GM18498 (cell line): ENCODE measurements around the gene RXRA.

Source experiments
- ATAC-seq: cut with Tn5 transposase; IDR thresholded peaks from one replicate; pipeline ENCODE4 v1.9.1; 2021; ENCODE audit warnings: mild to moderate bottlenecking, moderate library complexity; ENCODE audit not compliant: unreplicated experiment

The RXRA gene

GRCh38 chr9:134460206-134460605 lies 134.0 kb downstream of the RXRA start:
- ATAC-seq: no peak

- ATAC-seq: no peak
Measured at GRCh38 chr9:134460896-134461295, 134.6 kb downstream of the RXRA start.

GRCh38 chr9:134461426-134461982 lies 135.2 kb downstream of the RXRA start:
- no peak for ATAC-seq

GRCh38 chr9:134462318-134462717 lies 136.1 kb downstream of the RXRA start:
- no peak for ATAC-seq

- ATAC-seq: no peak
Measured at GRCh38 chr9:134463280-134463679, 137.0 kb downstream of the RXRA start.

GRCh38 chr9:134466869-134467616 lies 140.8 kb downstream of the RXRA start:
- no peak for ATAC-seq

- ATAC-seq: no peak
Measured at GRCh38 chr9:134468358-134468757, 142.1 kb downstream of the RXRA start.

GRCh38 chr9:134469041-134469875 lies 143.0 kb downstream of the RXRA start:
- no peak for ATAC-seq

GRCh38 chr9:134472256-134472655 lies 146.0 kb downstream of the RXRA start:
- ATAC-seq: no peak

- ATAC-seq: no peak
Measured at GRCh38 chr9:134473141-134474054, 147.1 kb downstream of the RXRA start.

- no peak for ATAC-seq
Measured at GRCh38 chr9:134474055-134474370, 147.8 kb downstream of the RXRA start.

GRCh38 chr9:134475011-134475790 lies 148.9 kb downstream of the RXRA start:
- ATAC-seq: no peak

GRCh38 chr9:134476272-134476941 lies 150.2 kb downstream of the RXRA start:
- ATAC-seq: no peak

GRCh38 chr9:134476942-134477335 lies 150.7 kb downstream of the RXRA start:
- no peak for ATAC-seq

GRCh38 chr9:134477342-134477925 lies 151.2 kb downstream of the RXRA start:
- no peak for ATAC-seq

- ATAC-seq: no peak
Measured at GRCh38 chr9:134477927-134478326, 151.7 kb downstream of the RXRA start.

GRCh38 chr9:134481762-134482161 lies 155.5 kb downstream of the RXRA start:
- no peak for ATAC-seq

- ATAC-seq: no peak
Measured at GRCh38 chr9:134482226-134482625, 156.0 kb downstream of the RXRA start.
